Measurements from ENCODE around the gene GATAD1.

GATAD1 gene

GRCh38 chr7:92489634-92490033 is 42.4 kb downstream of the GATAD1 start:
- Histone ChIP-seq H3K9ac (ENCODE audit: low read depth, low read length) (no peak overlapping the region), H3K27me3 (ENCODE audit: control insufficient read depth, insufficient read depth, low read length) (no peaks in the 10 kb centered on the region), H3K36me3 (ENCODE audit: control insufficient read depth, insufficient read depth, low read length) (peaks cover 12% of the 10 kb centered on the region), H3K4me3 (ENCODE audit: low read depth, low read length) (no peak overlapping the region), H3K4me1 (ENCODE audit: control insufficient read depth, insufficient read depth, low read length) (no peaks in the 10 kb centered on the region), H3K9me3 (ENCODE audit: control insufficient read depth, insufficient read depth, low read length) (no peaks in the 10 kb centered on the region)

- Histone ChIP-seq H3K36me3 (ENCODE audit: control insufficient read depth, insufficient read depth, low read length) (peaks cover 9% of the 10 kb centered on the region), H3K4me1 (ENCODE audit: control insufficient read depth, insufficient read depth, low read length) (no peaks in the 10 kb centered on the region), H3K4me3 (ENCODE audit: low read depth, low read length) (no peak overlapping the region), H3K9ac (ENCODE audit: low read depth, low read length) (no peak overlapping the region), H3K9me3 (ENCODE audit: control insufficient read depth, insufficient read depth, low read length) (no peaks in the 10 kb centered on the region), H3K27me3 (ENCODE audit: control insufficient read depth, insufficient read depth, low read length) (no peaks in the 10 kb centered on the region)
These were observed 49.6 kb downstream of the GATAD1 start for GRCh38 chr7:92496876-92497275.

GRCh38 chr7:92498557-92498956 is 51.3 kb downstream of the GATAD1 start:
- H3K36me3 ChIP-seq (ENCODE audit: control insufficient read depth, insufficient read depth, low read length) = peaks cover 7% of the 10 kb centered on the region
- no peaks in the 10 kb centered on the region for H3K4me1 ChIP-seq (ENCODE audit: control insufficient read depth, insufficient read depth, low read length)
- H3K9ac ChIP-seq (ENCODE audit: low read depth, low read length) = no peak overlapping the region
- no peaks in the 10 kb centered on the region for H3K9me3 ChIP-seq (ENCODE audit: control insufficient read depth, insufficient read depth, low read length)
- no peaks in the 10 kb centered on the region for H3K27me3 ChIP-seq (ENCODE audit: control insufficient read depth, insufficient read depth, low read length)
- H3K4me3 ChIP-seq (ENCODE audit: low read depth, low read length) = no peak overlapping the region

GRCh38 chr7:92503767-92504166 is 56.5 kb downstream of the GATAD1 start:
- Histone ChIP-seq H3K36me3 (ENCODE audit: control insufficient read depth, insufficient read depth, low read length) (peaks cover 7% of the 10 kb centered on the region), H3K4me3 (ENCODE audit: low read depth, low read length) (no peak overlapping the region), H3K27me3 (ENCODE audit: control insufficient read depth, insufficient read depth, low read length) (no peaks in the 10 kb centered on the region), H3K9ac (ENCODE audit: low read depth, low read length) (no peak overlapping the region), H3K9me3 (ENCODE audit: control insufficient read depth, insufficient read depth, low read length) (no peaks in the 10 kb centered on the region), H3K4me1 (ENCODE audit: control insufficient read depth, insufficient read depth, low read length) (no peaks in the 10 kb centered on the region)

GRCh38 chr7:92504563-92504962 is 57.3 kb downstream of the GATAD1 start:
- Histone ChIP-seq H3K4me1 (ENCODE audit: control insufficient read depth, insufficient read depth, low read length) (no peaks in the 10 kb centered on the region), H3K4me3 (ENCODE audit: low read depth, low read length) (no peak overlapping the region), H3K9ac (ENCODE audit: low read depth, low read length) (no peak overlapping the region), H3K36me3 (ENCODE audit: control insufficient read depth, insufficient read depth, low read length) (peaks cover 7% of the 10 kb centered on the region), H3K9me3 (ENCODE audit: control insufficient read depth, insufficient read depth, low read length) (no peaks in the 10 kb centered on the region), H3K27me3 (ENCODE audit: control insufficient read depth, insufficient read depth, low read length) (no peaks in the 10 kb centered on the region)

- Histone ChIP-seq H3K4me1 (ENCODE audit: control insufficient read depth, insufficient read depth, low read length) (no peaks in the 10 kb centered on the region), H3K4me3 (ENCODE audit: low read depth, low read length) (no peak overlapping the region), H3K9me3 (ENCODE audit: control insufficient read depth, insufficient read depth, low read length) (no peaks in the 10 kb centered on the region), H3K36me3 (ENCODE audit: control insufficient read depth, insufficient read depth, low read length) (peaks cover under 1% of the 10 kb centered on the region), H3K9ac (ENCODE audit: low read depth, low read length) (no peak overlapping the region), H3K27me3 (ENCODE audit: control insufficient read depth, insufficient read depth, low read length) (no peaks in the 10 kb centered on the region)
These were observed 59.1 kb downstream of the GATAD1 start for GRCh38 chr7:92506363-92506762.

GRCh38 chr7:92508946-92509345 is 61.7 kb downstream of the GATAD1 start:
- H3K9ac ChIP-seq (ENCODE audit: low read depth, low read length) = no peak overlapping the region
- H3K9me3 ChIP-seq (ENCODE audit: control insufficient read depth, insufficient read depth, low read length) = no peaks in the 10 kb centered on the region
- no peak overlapping the region for H3K4me3 ChIP-seq (ENCODE audit: low read depth, low read length)
- H3K4me1 ChIP-seq (ENCODE audit: control insufficient read depth, insufficient read depth, low read length) = no peaks in the 10 kb centered on the region
- H3K27me3 ChIP-seq (ENCODE audit: control insufficient read depth, insufficient read depth, low read length) = no peaks in the 10 kb centered on the region
- no peaks in the 10 kb centered on the region for H3K36me3 ChIP-seq (ENCODE audit: control insufficient read depth, insufficient read depth, low read length)

Measured in iPS-15b (cell line).